Cardiac muscle cell (in vitro differentiated cells and primary cell): ENCODE results near the gene KNTC1. TPM values are rescaled to one million over a fixed set of nuclear protein-coding genes. Genes with fewer than 3 reads are reported as not detected.
"Not testable (repeated sequence)": the region's sequence is repeated elsewhere in the genome, so short reads cannot be mapped to it uniquely, and the experiment has no call there.

Experiments
- DNase-seq, 2 donors: peaks; one replicate each; pipeline versions ENCODE4 v3.0.0 to v3.0.0-alpha.2; 2010 to 2017; ENCODE audit warnings: low read depth in 1 of 2, low spot score in 1 of 2
- H3K27ac ChIP-seq: fragments of 200-600 bp; sonication (generic); 2 replicates; pipeline ENCODE4 v1.5.1; 2016
- H3K27me3 ChIP-seq: fragments of 200-600 bp; sonication (generic); 2 replicates; pipeline ENCODE4 v1.6.0; 2016; ENCODE audit warnings: control low read depth
- H3K36me3 ChIP-seq: fragments of 200-600 bp; sonication (generic); 2 replicates; pipeline ENCODE4 v1.5.1; 2016; ENCODE audit warnings: control low read depth
- H3K4me1 ChIP-seq: fragments of 200-600 bp; sonication (generic); 2 replicates; pipeline ENCODE4 v1.8.1; 2017; ENCODE audit warnings: low read depth, mild to moderate bottlenecking, mixed run types
- H3K4me3 ChIP-seq: fragments of 200-600 bp; sonication (generic); 2 replicates; pipeline ENCODE4 v1.5.1; 2016; ENCODE audit warnings: mild to moderate bottlenecking
- H3K9me3 ChIP-seq: fragments of 200-600 bp; sonication (generic); 2 replicates; pipeline ENCODE4 v1.5.1; 2017; ENCODE audit warnings: low read depth, mild to moderate bottlenecking, control low read depth
- CTCF ChIP-seq: IDR thresholded peaks from 2 replicates; pipeline ENCODE4 v1.5.1; 2012; ENCODE audit warnings: low read depth, mild to moderate bottlenecking, low read length
- polyA plus RNA-seq: library from polyadenylated mRNA; unstranded; fragments of >200 nt; fragmentation: Nextera tagmentation; extraction: Ambion mirVana; gene quantifications from 2 replicates; pipeline ENCODE4 v1.2.1, GENCODE V29; 2016
- total RNA-seq: library from RNA; depleted of rRNA; stranded (reverse); fragments of >200 nt; gene quantifications from 2 replicates; pipeline ENCODE4 v1.2.3, GENCODE V29; 2016

Gene KNTC1
- total RNA-seq: 15.0 and 24.3 TPM in 2 replicates
- polyA plus RNA-seq: 17.4 and 18.1 TPM in 2 replicates

- H3K4me1 ChIP-seq: peaks cover 19% of the 10 kb centered on the region
- no peaks in the 10 kb centered on the region for H3K27me3 ChIP-seq
- peaks cover 9% of the 10 kb centered on the region for H3K36me3 ChIP-seq
- peak; percentile 100 for DNase-seq
- H3K4me3 ChIP-seq: peak within 1 kb of the TSS; percentile 98
- no peak for TF ChIP-seq CTCF
- H3K9me3 ChIP-seq: no peaks in the 10 kb centered on the region
- H3K27ac ChIP-seq: peak within 1 kb of the TSS; percentile 100
Measured at GRCh38 chr12:122526683-122527477, at the start of gene KNTC1, which contains the start of gene RSRC2. KNTC1 (plus strand) TSS chr12:122527249; CDS start chr12:122530064, 2,815 bp downstream. RSRC2 (minus strand) TSS chr12:122526936; CDS start chr12:122526853, 83 bp downstream.

DNA sequence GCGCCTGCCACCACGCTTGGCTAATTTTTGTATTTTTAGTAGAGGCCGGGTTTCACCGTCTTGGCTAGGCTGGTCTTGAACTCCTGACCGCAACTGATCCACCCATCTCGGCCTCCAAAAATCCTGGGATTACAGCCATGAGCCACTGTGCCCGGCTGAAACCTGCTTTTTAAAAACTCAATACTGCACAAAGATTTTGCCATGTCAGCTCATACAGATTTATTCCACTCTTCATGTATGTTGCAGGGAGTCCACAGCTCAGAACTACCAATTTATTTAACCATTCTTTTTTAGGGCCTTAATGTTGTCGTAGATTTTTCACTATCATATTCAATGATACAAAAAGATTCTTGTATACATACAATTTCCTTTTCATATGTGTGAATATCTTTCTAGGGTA lies 46.3 kb upstream of the KNTC1 start:
- TF ChIP-seq CTCF: no peak

GRCh38 chr12:122481861-122482260 lies 45.2 kb upstream of the KNTC1 start:
- TF ChIP-seq CTCF: no peak
- DNase-seq: no peak
- H3K27ac ChIP-seq: no peak overlapping the region

More for the DNA sequence above, 46.3 kb upstream of the KNTC1 start:
- no peak for DNase-seq
- H3K36me3 ChIP-seq: peaks cover 73% of the 10 kb centered on the region
- H3K4me1 ChIP-seq: no peaks in the 10 kb centered on the region
- no peaks in the 10 kb centered on the region for H3K27me3 ChIP-seq
- H3K4me3 ChIP-seq: no peak overlapping the region
- no peak overlapping the region for H3K27ac ChIP-seq
- no peaks in the 10 kb centered on the region for H3K9me3 ChIP-seq

GRCh38 chr12:122483969-122484368 lies 43.1 kb upstream of the KNTC1 start:
- Histone ChIP-seq H3K27ac (no peak overlapping the region), H3K4me1 (no peaks in the 10 kb centered on the region), H3K36me3 (peaks cover 74% of the 10 kb centered on the region), H3K27me3 (no peaks in the 10 kb centered on the region), H3K9me3 (no peaks in the 10 kb centered on the region), H3K4me3 (no peak overlapping the region)
- no peak for TF ChIP-seq CTCF
- DNase-seq: no peak

More at GRCh38 chr12:122481861-122482260, 45.2 kb upstream of the KNTC1 start:
- Histone ChIP-seq H3K4me3 (no peak overlapping the region), H3K27me3 (no peaks in the 10 kb centered on the region), H3K4me1 (no peaks in the 10 kb centered on the region), H3K36me3 (peaks cover 71% of the 10 kb centered on the region), H3K9me3 (no peaks in the 10 kb centered on the region)

- not testable (repeated sequence) for DNase-seq, H3K27me3 ChIP-seq, H3K9me3 ChIP-seq, H3K4me3 ChIP-seq, H3K4me1 ChIP-seq, H3K27ac ChIP-seq
- peaks cover 74% of the 10 kb centered on the region for H3K36me3 ChIP-seq
Measured at GRCh38 chr12:122484385-122484784, 42.7 kb upstream of the KNTC1 start.

- not testable (repeated sequence) for H3K4me1 ChIP-seq, H3K4me3 ChIP-seq, H3K27me3 ChIP-seq, H3K9me3 ChIP-seq, H3K27ac ChIP-seq, DNase-seq
- H3K36me3 ChIP-seq: peaks cover 71% of the 10 kb centered on the region
Measured at GRCh38 chr12:122486360-122486759, 40.7 kb upstream of the KNTC1 start.
